Peyer's patch (tissue), 4 donors: ENCODE data around the gene UBP1.

ENCODE experiments used
- CTCF ChIP-seq, 6 experiments: fragments of 450-650 bp in 4 of 6; fragments of 200-600 bp in 2 of 6; sonication (generic) in 1 of 6; IDR thresholded peaks; one replicate each; pipeline ENCODE4 v1.5.1; 2017 to 2019; ENCODE audit warnings: antibody characterized with exemption in 6 of 6, mild to moderate bottlenecking in 3 of 6, moderate library complexity in 1 of 6
- POLR2A ChIP-seq, 2 donors: fragments of 450-650 bp; IDR thresholded peaks; one replicate each; pipeline ENCODE4 v1.5.1; 2017; ENCODE audit warnings: antibody characterized with exemption in 2 of 2, mild to moderate bottlenecking in 2 of 2, moderate library complexity in 2 of 2

GRCh38 chr3:33377489-33377888 lies 62.7 kb downstream of the UBP1 start:
- no peak for TF ChIP-seq CTCF (IDR thresholded peaks at IDR 0.05)
- no peak for TF ChIP-seq POLR2A (IDR thresholded peaks at IDR 0.05)
